ENCODE measurements around the gene MCF2L2.

DNA sequence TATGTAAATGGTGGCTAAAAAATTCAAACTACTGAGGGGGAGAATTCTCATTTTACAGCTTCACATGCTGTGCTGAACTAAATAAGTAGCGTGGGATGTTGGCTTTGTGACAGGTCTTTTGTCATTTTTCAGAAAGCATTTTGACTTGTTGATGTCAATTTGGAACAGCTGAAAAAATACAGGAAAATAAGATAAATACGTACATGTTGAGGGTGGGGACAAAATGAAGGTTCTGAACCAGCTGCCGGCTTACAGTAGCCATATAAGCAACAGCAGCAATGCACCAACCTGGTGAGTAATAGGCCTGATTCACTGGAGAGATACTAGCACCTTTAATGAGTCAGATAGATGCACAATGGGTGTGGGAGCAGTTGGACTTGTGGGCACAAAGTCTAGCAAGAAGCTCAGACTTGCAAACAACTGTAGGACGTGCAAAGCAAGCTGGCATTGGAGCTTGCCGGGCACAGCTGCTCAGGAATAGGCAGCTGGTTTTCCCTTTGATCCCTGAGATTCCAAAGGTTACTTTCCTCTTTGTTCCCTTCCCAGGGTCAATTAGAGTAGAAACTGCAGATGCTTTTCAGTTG is 162.5 kb downstream of the MCF2L2 start:
- no peak for TF ChIP-seq YY1 (IDR thresholded peaks at IDR 0.05; ENCODE audit: insufficient read depth, insufficient read length)
- no peak for TF ChIP-seq ZNF274 (IDR thresholded peaks at IDR 0.05; ENCODE audit: low read depth, low read length)

Data from NT2/D1 (cell line).